Hepatocyte (in vitro differentiated cells): ENCODE measurements around the gene ADAMTS19. TPM values are rescaled to one million over a fixed set of nuclear protein-coding genes. Genes with fewer than 3 reads are reported as not detected.

Experiments
- DNase-seq: peaks from one replicate; pipeline ENCODE4 v3.0.0-alpha.2; 2016; ENCODE audit warnings: low spot score
- H2AFZ ChIP-seq: fragments of 200-600 bp; sonication (generic); 2 replicates; pipeline ENCODE4 v1.6.0; 2016; ENCODE audit warnings: antibody characterized with exemption, mild to moderate bottlenecking
- H3K27ac ChIP-seq: fragments of 200-600 bp; sonication (generic); 2 replicates; pipeline ENCODE4 v1.5.1; 2016; ENCODE audit warnings: mild to moderate bottlenecking
- H3K27me3 ChIP-seq: fragments of 200-600 bp; sonication (generic); 2 replicates; pipeline ENCODE4 v1.6.1; 2016
- H3K36me3 ChIP-seq: fragments of 200-600 bp; sonication (generic); replicated peaks from 2 replicates; pipeline ENCODE4 v1.5.1; 2016; ENCODE audit warnings: low read depth; ENCODE audit not compliant: insufficient read depth
- H3K4me1 ChIP-seq: fragments of 200-600 bp; sonication (generic); 2 replicates; pipeline ENCODE4 v1.5.1; 2016; ENCODE audit warnings: mild to moderate bottlenecking, moderate library complexity; ENCODE audit not compliant: insufficient read depth
- H3K4me2 ChIP-seq: fragments of 200-600 bp; sonication (generic); 2 replicates; pipeline ENCODE4 v1.6.0; 2016
- H3K4me3 ChIP-seq: fragments of 200-600 bp; sonication (generic); 2 replicates; pipeline ENCODE4 v1.5.1; 2016; ENCODE audit warnings: mild to moderate bottlenecking
- H3K79me2 ChIP-seq: fragments of 200-600 bp; sonication (generic); 2 replicates; pipeline ENCODE4 v1.6.0; 2017; ENCODE audit warnings: mild to moderate bottlenecking
- H3K9me2 ChIP-seq: fragments of 200-600 bp; sonication (generic); replicated peaks from 2 replicates; pipeline ENCODE4 v1.6.0; 2017; ENCODE audit warnings: mild to moderate bottlenecking; ENCODE audit not compliant: insufficient read depth
- H3K9me3 ChIP-seq: fragments of 200-600 bp; sonication (generic); 2 replicates; pipeline ENCODE4 v1.5.1; 2016; ENCODE audit warnings: low read depth, mild to moderate bottlenecking
- H4K20me1 ChIP-seq: fragments of 200-600 bp; sonication (generic); 2 replicates; pipeline ENCODE4 v1.6.0; 2016; ENCODE audit warnings: mild to moderate bottlenecking; ENCODE audit not compliant: insufficient read depth, poor library complexity, severe bottlenecking
- EZH2 ChIP-seq: fragments of 200-600 bp; sonication (generic); IDR thresholded peaks from 2 replicates; pipeline ENCODE4 v1.6.1; 2016; ENCODE audit warnings: antibody characterized with exemption, mild to moderate bottlenecking, borderline replicate concordance
- EZH2phosphoT487 ChIP-seq: fragments of 200-600 bp; sonication (generic); IDR thresholded peaks from one replicate; pipeline ENCODE4 v1.6.1; 2018; ENCODE audit warnings: antibody characterized with exemption, mild to moderate bottlenecking, low read depth, moderate library complexity; ENCODE audit not compliant: unreplicated experiment, severe bottlenecking
- WGBS: methylation state at CpG from one replicate; pipeline ENCODE4 v1.1.6; 2016; ENCODE audit warnings: low lambda C conversion rate; ENCODE audit errors: missing lambda C conversion rate; 5-methylcytosine and 5-hydroxymethylcytosine counted together
- polyA plus RNA-seq: library from polyadenylated mRNA; unstranded; fragments of >200 nt; fragmentation: Nextera tagmentation; extraction: Ambion mirVana; gene quantifications from 2 replicates; pipeline ENCODE4 v1.2.1, GENCODE V29; 2016
- total RNA-seq: library from RNA; depleted of rRNA; stranded (reverse); fragments of >200 nt; gene quantifications from 2 replicates; pipeline ENCODE4 v1.2.3, GENCODE V29; 2014
- TF ChIP-seq, protein P1 (sequence below): fragments of 200-600 bp; sonication (generic); IDR thresholded peaks from 2 replicates; pipeline ENCODE4 v1.5.1; 2016; ENCODE audit warnings: antibody characterized with exemption, mild to moderate bottlenecking; ENCODE audit not compliant: poor library complexity

The ADAMTS19 gene
- total and polyA plus RNA-seq, 2 experiments from 2014 or later, result 1.8 to 5.0 TPM

DNA sequence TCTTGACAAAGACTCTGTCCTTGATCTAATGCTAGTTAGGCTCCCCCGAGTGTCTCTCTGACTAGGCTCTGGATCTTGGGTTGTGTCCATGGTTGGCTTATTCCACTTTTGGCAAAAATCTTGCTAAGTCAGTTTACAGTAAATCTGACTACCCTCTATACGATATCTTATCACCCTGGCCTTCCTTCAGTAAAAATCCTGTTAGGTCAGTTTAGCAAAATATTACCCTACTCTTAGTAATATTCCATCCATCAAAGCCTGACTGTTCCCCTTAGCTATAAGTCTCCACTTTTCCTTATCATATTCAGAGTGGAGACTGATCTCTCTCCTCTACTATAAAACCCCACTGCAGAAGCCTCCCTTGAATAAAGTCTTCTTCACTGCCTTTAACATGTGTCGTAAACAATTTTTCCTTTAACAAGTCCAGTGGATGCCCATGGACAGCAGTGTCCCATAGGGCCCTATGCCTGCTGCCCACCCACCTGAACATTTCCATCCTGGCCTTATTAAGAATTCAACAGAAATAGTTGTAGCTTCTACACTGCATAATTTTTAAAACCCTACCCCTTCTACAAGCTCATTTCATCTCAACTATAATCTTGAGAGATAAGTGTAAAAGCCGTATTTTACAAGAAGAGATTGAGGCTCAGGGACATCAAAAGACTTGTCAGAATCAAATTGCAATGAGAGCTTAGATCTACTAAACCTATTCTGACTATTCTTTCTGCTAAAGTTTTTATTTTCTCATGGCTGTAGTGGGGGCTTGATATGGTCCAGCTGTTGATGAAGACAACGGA, 310.1 kb downstream of the ADAMTS19 start:
- H3K9me2 ChIP-seq, result no peaks in the 10 kb centered on the region
- H3K9me3 ChIP-seq, result no peaks in the 10 kb centered on the region
- no peaks in the 10 kb centered on the region for H4K20me1 ChIP-seq
- no peak overlapping the region for H3K27ac ChIP-seq
- H3K36me3 ChIP-seq, result no peaks in the 10 kb centered on the region
- H3K4me1 ChIP-seq, result no peaks in the 10 kb centered on the region
- TF ChIP-seq EZH2, result no peak
- TF ChIP-seq, protein P1, sequence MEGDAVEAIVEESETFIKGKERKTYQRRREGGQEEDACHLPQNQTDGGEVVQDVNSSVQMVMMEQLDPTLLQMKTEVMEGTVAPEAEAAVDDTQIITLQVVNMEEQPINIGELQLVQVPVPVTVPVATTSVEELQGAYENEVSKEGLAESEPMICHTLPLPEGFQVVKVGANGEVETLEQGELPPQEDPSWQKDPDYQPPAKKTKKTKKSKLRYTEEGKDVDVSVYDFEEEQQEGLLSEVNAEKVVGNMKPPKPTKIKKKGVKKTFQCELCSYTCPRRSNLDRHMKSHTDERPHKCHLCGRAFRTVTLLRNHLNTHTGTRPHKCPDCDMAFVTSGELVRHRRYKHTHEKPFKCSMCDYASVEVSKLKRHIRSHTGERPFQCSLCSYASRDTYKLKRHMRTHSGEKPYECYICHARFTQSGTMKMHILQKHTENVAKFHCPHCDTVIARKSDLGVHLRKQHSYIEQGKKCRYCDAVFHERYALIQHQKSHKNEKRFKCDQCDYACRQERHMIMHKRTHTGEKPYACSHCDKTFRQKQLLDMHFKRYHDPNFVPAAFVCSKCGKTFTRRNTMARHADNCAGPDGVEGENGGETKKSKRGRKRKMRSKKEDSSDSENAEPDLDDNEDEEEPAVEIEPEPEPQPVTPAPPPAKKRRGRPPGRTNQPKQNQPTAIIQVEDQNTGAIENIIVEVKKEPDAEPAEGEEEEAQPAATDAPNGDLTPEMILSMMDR, result no peak
- no peak for TF ChIP-seq EZH2phosphoT487
- H3K4me3 ChIP-seq, result no peak overlapping the region
- no peaks in the 10 kb centered on the region for H3K79me2 ChIP-seq
- no peaks in the 10 kb centered on the region for H3K27me3 ChIP-seq
- no peak overlapping the region for H2AFZ ChIP-seq
- WGBS, result 56% methylated on average over 5 of the region's 5 CpGs
- H3K4me2 ChIP-seq, result no peak overlapping the region
- no peak for DNase-seq

DNA sequence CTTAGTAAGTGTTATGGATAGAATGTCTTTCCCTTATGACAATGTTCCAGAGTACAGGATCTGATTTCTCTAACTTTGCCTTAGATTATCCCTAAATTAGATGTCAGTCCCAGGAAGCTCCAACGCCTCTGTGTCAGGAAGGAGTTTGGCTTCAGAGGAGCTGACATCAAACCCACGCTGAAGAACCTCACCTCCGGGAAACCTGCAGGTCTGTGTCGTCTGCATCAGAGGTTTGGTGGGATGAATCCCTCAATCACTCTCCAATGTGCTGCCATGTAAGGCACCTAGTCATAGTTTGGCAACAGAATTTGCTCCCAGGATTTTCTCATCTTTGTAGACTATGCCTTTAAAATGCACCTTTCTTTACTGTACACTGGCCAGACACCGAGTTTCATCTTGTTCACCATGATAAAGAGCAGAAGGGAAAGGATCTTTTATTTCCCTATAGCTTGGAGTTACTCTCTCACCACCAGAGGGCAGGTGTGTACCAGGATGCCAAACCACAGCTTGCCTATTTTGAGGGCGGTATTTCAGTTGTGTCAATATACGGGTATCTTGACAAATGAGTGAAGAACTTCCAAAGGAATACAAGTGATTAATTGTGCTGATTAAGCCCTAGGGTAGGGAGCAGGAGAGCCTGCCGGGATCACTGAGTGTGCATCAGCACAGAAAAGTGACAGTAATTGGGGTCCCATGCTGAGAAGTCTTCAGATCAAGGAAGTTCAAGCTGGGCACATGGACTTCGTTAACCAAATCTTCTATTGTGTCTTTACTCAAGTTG, 311.1 kb downstream of the ADAMTS19 start:
- Histone ChIP-seq H3K4me3 (no peak overlapping the region), H3K36me3 (no peaks in the 10 kb centered on the region), H3K4me1 (no peaks in the 10 kb centered on the region), H3K9me3 (no peaks in the 10 kb centered on the region), H3K9me2 (no peaks in the 10 kb centered on the region), H3K27ac (no peak overlapping the region), H3K79me2 (no peaks in the 10 kb centered on the region), H2AFZ (no peak overlapping the region), H3K4me2 (peak overlapping the region; percentile 45), H4K20me1 (no peaks in the 10 kb centered on the region), H3K27me3 (no peaks in the 10 kb centered on the region)
- WGBS, result 48% methylated on average over 9 of the region's 9 CpGs
- TF ChIP-seq, protein P1, result peak; percentile 91
- no peak for TF ChIP-seq EZH2
- DNase-seq, result peak; percentile 76

DNA sequence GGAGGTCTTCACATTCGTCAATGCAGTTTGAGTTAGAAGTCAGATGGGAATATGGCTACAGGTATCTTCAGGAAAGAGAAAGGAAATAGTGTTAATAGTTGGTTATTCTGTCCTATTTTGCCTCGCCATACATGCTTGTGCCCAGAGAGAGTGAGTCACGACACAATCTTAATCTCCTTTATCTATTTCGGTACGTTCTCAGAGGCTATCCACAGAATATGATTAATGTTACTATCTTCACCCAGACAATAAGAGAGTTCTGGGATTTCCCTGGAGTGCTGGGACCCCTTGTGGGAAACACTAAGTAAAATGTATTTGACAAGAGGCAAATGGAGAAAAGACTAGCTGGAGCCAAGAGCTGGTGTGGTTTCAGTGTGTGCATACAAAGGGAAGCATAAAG, 313.3 kb downstream of the ADAMTS19 start:
- Histone ChIP-seq H3K4me3 (no peak overlapping the region), H3K27ac (no peak overlapping the region)
- WGBS, result 68% methylated on average over 5 of the region's 5 CpGs

More for the DNA sequence above, 313.3 kb downstream of the ADAMTS19 start:
- TF ChIP-seq EZH2 (no peak), EZH2phosphoT487 (no peak)
- TF ChIP-seq, protein P1, result no peak
- H3K4me1 ChIP-seq, result no peaks in the 10 kb centered on the region
- no peak for DNase-seq
- H3K79me2 ChIP-seq, result no peaks in the 10 kb centered on the region
- no peak overlapping the region for H3K4me2 ChIP-seq
- no peak overlapping the region for H2AFZ ChIP-seq
- no peaks in the 10 kb centered on the region for H3K9me3 ChIP-seq
- no peaks in the 10 kb centered on the region for H3K36me3 ChIP-seq
- no peaks in the 10 kb centered on the region for H3K27me3 ChIP-seq
- no peaks in the 10 kb centered on the region for H3K9me2 ChIP-seq
- no peaks in the 10 kb centered on the region for H4K20me1 ChIP-seq
